Activated CD8-positive, alpha-beta memory T cell treated with anti-CD3 and anti-CD28 coated beads, Interleukin-2, amount 50 U/mL, for 24 hours (primary cell): ENCODE data around the gene EGFR.

ENCODE experiments used
- DNase-seq: peaks from one replicate; pipeline ENCODE4 v3.0.0-alpha.2; 2020; ENCODE audit errors: extremely low read depth

EGFR gene

GRCh38 chr7:55171157-55171556, 152.3 kb downstream of the EGFR start:
- DNase-seq, result no peak

- no peak for DNase-seq
These were observed 153.3 kb downstream of the EGFR start for GRCh38 chr7:55172161-55172560.

- no peak for DNase-seq
These were observed 154.2 kb downstream of the EGFR start for GRCh38 chr7:55172881-55173609.

- no peak for DNase-seq
These were observed 154.9 kb downstream of the EGFR start for GRCh38 chr7:55173671-55174070.

- DNase-seq, result no peak
These were observed 155.6 kb downstream of the EGFR start for GRCh38 chr7:55174456-55174855.

GRCh38 chr7:55174856-55175255, 156.0 kb downstream of the EGFR start:
- DNase-seq, result no peak

GRCh38 chr7:55177068-55177530, 158.3 kb downstream of the EGFR start:
- DNase-seq, result no peak

GRCh38 chr7:55177589-55178261, 158.9 kb downstream of the EGFR start:
- DNase-seq, result no peak

- no peak for DNase-seq
These were observed 159.6 kb downstream of the EGFR start for GRCh38 chr7:55178292-55178862.

- no peak for DNase-seq
These were observed 160.3 kb downstream of the EGFR start for GRCh38 chr7:55178863-55179773.

- no peak for DNase-seq
These were observed 161.3 kb downstream of the EGFR start for GRCh38 chr7:55179931-55180682.

GRCh38 chr7:55180963-55181542, 162.2 kb downstream of the EGFR start:
- no peak for DNase-seq

- DNase-seq, result no peak
These were observed 162.9 kb downstream of the EGFR start for GRCh38 chr7:55181762-55182161.

- DNase-seq, result no peak
These were observed 165.1 kb downstream of the EGFR start for GRCh38 chr7:55183897-55184296.

GRCh38 chr7:55185321-55185802, 166.5 kb downstream of the EGFR start:
- DNase-seq, result no peak

- no peak for DNase-seq
These were observed 167.3 kb downstream of the EGFR start for GRCh38 chr7:55185941-55186609.

- DNase-seq, result no peak
These were observed 169.1 kb downstream of the EGFR start for GRCh38 chr7:55187701-55188491.

- no peak for DNase-seq
These were observed 169.8 kb downstream of the EGFR start for GRCh38 chr7:55188590-55189138.
